K562 (cell line): Measurements from ENCODE around the gene EXOG. TPM values are rescaled to one million over a fixed set of nuclear protein-coding genes. Genes with fewer than 3 reads are reported as not detected.

Source experiments
- ATAC-seq: fragments of 200-7000 bp; cut with Tn5 transposase; 3 replicates; pipeline ENCODE4 v1.9.1; 2020; ENCODE audit warnings: moderate library complexity
- BruUV-seq: library from RNA; stranded (reverse); fragments of 400-500 nt; replicated peaks from 2 replicates; lab custom pipeline; 2021; lab: Mats Ljungman, UMichigan
- CTCF ChIA-PET: fragments of 300-600 bp; formaldehyde crosslinking; extraction: SDS; loops from one replicate; lab custom pipeline; 2021; ENCODE audit warnings: low intra/inter-chr PET ratio; lab: Yijun Ruan, JAX
- POLR2A ChIA-PET: fragments of 300-600, 350-650 bp; sonication (Branson Sonifier 250); formaldehyde crosslinking; extraction: SDS; loops from one replicate; lab custom pipeline; 2021; ENCODE audit warnings: antibody characterized with exemption, inconsistent platforms; lab: Yijun Ruan, JAX
- DNase-seq, 4 experiments: peaks; one replicate each; pipeline versions ENCODE4 v3.0.0 to v3.0.0-alpha.2; 2011 to 2018; ENCODE audit warnings: low spot score in 3 of 4, mixed read lengths in 3 of 4; ENCODE audit errors: extremely low read depth in 1 of 4
- FAIRE-seq: peaks from 2 replicates; lab custom pipeline; 2011; peaks lifted over from hg19 to GRCh38; lab: Jason Lieb, UNC
- H2AFZ ChIP-seq: 2 replicates; pipeline ENCODE4 v1.6.0; 2011; ENCODE audit warnings: low read depth, low read length, control low read depth, inconsistent platforms
- H3K27ac ChIP-seq: fragments of 200-600 bp; 3 replicates; pipeline ENCODE4 v1.8.0; 2011; ENCODE audit warnings: low read depth, mild to moderate bottlenecking, control low read depth, inconsistent platforms, low read length, moderate library complexity, mixed read lengths; ENCODE audit errors: extremely low read depth
- H3K27me3 ChIP-seq, 2 experiments: fragments of 300-600 bp in 1 of 2; 2 replicates in 1 of 2; 3 replicates in 1 of 2; pipeline versions ENCODE4 v1.6.0 to v1.8.0; 2011; ENCODE audit warnings: inconsistent platforms in 2 of 2, low read length in 2 of 2, mild to moderate bottlenecking in 1 of 2, mixed read lengths in 1 of 2, moderate library complexity in 1 of 2; ENCODE audit not compliant: control insufficient read depth in 2 of 2, insufficient read depth in 2 of 2
- H3K36me3 ChIP-seq: fragments of 300-600 bp; 3 replicates; pipeline ENCODE4 v1.8.0; 2011; ENCODE audit warnings: mild to moderate bottlenecking, low read length, inconsistent platforms; ENCODE audit not compliant: control insufficient read depth, insufficient read depth
- H3K4me1 ChIP-seq, 2 experiments: fragments of 200-600 bp in 1 of 2; replicated peaks in 1 of 2; 2 replicates in 1 of 2; 3 replicates in 1 of 2; pipeline versions ENCODE4 v1.5.1 to v1.8.0; 2011; ENCODE audit warnings: inconsistent platforms in 2 of 2, low read length in 2 of 2, mild to moderate bottlenecking in 1 of 2, mixed read lengths in 1 of 2, moderate library complexity in 1 of 2; ENCODE audit not compliant: control insufficient read depth in 2 of 2, insufficient read depth in 2 of 2
- H3K4me2 ChIP-seq: 2 replicates; pipeline ENCODE4 v1.6.1; 2011; ENCODE audit warnings: low read length, control low read depth, inconsistent platforms, mixed read lengths; ENCODE audit not compliant: insufficient read depth
- H3K4me3 ChIP-seq: fragments of 200-600 bp; sonication (generic), shearing (Covaris generic); 2 replicates; pipeline ENCODE4 v1.5.1; 2016; ENCODE audit warnings: control low read depth, inconsistent platforms
- H3K79me2 ChIP-seq: fragments of 200-600 bp; 3 replicates; pipeline ENCODE4 v1.8.0; 2011; ENCODE audit warnings: low read length, inconsistent platforms; ENCODE audit not compliant: control insufficient read depth, insufficient read depth
- H3K9ac ChIP-seq, 2 experiments: 2 replicates each; pipeline versions ENCODE4 v1.6.0 to v1.6.1; 2011; ENCODE audit warnings: low read depth in 2 of 2, low read length in 2 of 2, control low read depth in 1 of 2, inconsistent platforms in 1 of 2, mild to moderate bottlenecking in 1 of 2, mixed read lengths in 1 of 2; ENCODE audit not compliant: insufficient read depth in 1 of 2
- H3K9me1 ChIP-seq: one replicate; pipeline ENCODE4 v1.6.0; 2011; ENCODE audit warnings: inconsistent platforms, mild to moderate bottlenecking, low read length, moderate library complexity; ENCODE audit not compliant: control insufficient read depth, insufficient read depth
- H3K9me3 ChIP-seq: replicated peaks from 2 replicates; pipeline ENCODE4 v1.5.1; 2011; ENCODE audit warnings: low read depth, low read length, inconsistent platforms; ENCODE audit not compliant: control insufficient read depth, insufficient read depth
- H4K20me1 ChIP-seq: replicated peaks from 2 replicates; pipeline ENCODE4 v1.6.1; 2011; ENCODE audit warnings: low read length, inconsistent platforms, mixed read lengths; ENCODE audit not compliant: control insufficient read depth, insufficient read depth
- JUNB ChIP-seq: fragments of 450-650 bp; formaldehyde crosslinking; conservative IDR thresholded peaks from 2 replicates; pipeline ENCODE4 v1.4.0; 2020; ENCODE audit warnings: mild to moderate bottlenecking
- L3MBTL2 ChIP-seq: fragments of 450-650 bp; IDR thresholded peaks from 2 replicates; pipeline ENCODE4 v1.6.1; 2016; ENCODE audit warnings: mild to moderate bottlenecking, moderate library complexity
- NFE2 ChIP-seq: IDR thresholded peaks from 2 replicates; pipeline ENCODE4 v1.6.1; 2014; ENCODE audit warnings: antibody characterized with exemption, low read depth
- SRSF9 ChIP-seq: fragments of 200-400 bp; formaldehyde crosslinking; IDR thresholded peaks from 2 replicates; pipeline ENCODE4 v1.6.1; 2017; ENCODE audit warnings: low read depth, low read length, borderline replicate concordance
- WGBS: fragments of 100-300 bp; shearing (Covaris generic); methylation state at CpG from one replicate; pipeline ENCODE4 v1.1.6; 2016; ENCODE audit warnings: low coverage, mixed read lengths; ENCODE audit not compliant: insufficient coverage; ENCODE audit errors: missing lambda C conversion rate; 5-methylcytosine and 5-hydroxymethylcytosine counted together
- in situ Hi-C: fragments of 300-500 bp; cut with MboI; formaldehyde crosslinking; loops from 4 replicates; pipeline ENCODE4 v1.15.0; 2018; ENCODE audit warnings: inconsistent platforms, mixed read lengths
- intact Hi-C: fragments of 100-400 bp; cut with micrococcal nuclease; formaldehyde crosslinking; loops from 2 replicates; pipeline ENCODE4 v1.14.2; 2022
- polyA plus RNA-seq, 8 experiments: library from polyadenylated mRNA; depleted of rRNA in 4 of 8; stranded (reverse) in 5 of 8; unstranded in 3 of 8; fragments of >200 nt; fragmentation: Nextera tagmentation in 2 of 8; fragmentation: Illumina TruSeq in 1 of 8; extraction: Ambion mirVana in 2 of 8; extraction: Trizol in 1 of 8; gene quantifications; 2 replicates each; pipeline versions ENCODE4 v1.2.1 to v1.2.3, GENCODE V29; 2011 to 2014; ENCODE audit warnings: inconsistent platforms in 1 of 8, missing spikeins in 1 of 8
- total RNA-seq, 7 experiments: library from RNA; depleted of rRNA in 6 of 7; stranded (reverse); fragments of >200 nt in 6 of 7; fragmentation: Illumina TruSeq in 2 of 7; extraction: Trizol in 2 of 7; gene quantifications; 2 replicates each; pipeline versions ENCODE4 v1.2.1 to v1.2.3, GENCODE V29; 2011 to 2021; ENCODE audit warnings: low replicate concordance in 1 of 7
- TF ChIP-seq, protein P1 (sequence below): fragments of 450-650 bp; IDR thresholded peaks from 2 replicates; pipeline ENCODE4 v1.6.1; 2016; ENCODE audit warnings: antibody characterized with exemption

The EXOG gene
- total and polyA plus RNA-seq, 9 of the 15 experiments (the other 6 are each of a cell fraction or from before 2014, with no cell fraction given): 10.8 to 21.7 (median 14.8) TPM

DNA sequence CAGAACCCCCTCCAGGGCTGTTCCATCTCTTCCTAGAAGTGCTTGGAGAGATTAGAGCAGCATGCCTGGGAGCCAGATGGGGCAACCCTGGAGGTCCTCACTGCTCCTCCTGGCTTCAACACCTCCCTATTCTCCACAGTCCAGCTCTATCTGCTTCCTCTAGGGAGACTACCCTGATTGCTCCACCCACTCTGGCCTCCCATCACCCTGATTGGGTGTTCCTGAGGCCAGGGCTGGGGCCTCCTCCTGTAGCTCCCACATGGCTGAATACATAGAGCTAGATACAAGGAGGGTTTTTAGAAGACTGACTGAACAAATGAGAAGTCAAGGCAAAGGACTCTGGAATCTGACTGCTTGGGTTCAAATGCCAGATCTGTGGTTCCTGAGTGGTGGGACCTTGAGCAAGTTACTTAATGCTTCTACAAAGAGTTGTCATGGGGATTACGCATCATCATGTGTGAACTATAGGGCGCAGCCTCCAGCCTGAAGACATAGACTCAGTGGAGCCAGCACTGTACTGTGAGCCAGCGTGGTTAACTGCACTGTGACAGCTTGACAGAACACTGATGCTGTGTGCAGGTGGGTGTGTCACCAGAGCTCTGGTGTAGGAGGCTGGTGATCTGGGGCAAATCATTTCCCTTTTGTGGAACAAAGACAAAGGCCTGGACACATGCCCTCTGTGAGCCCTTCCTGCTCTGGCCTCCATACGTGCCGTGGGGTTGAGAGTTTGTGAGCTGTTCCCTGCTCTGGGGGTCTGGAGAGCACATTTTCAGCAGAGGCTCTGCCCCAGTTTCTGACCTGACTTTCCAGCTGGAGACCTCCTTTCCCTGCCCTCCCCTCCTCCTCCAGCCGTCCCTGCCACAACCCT is 78.5 kb downstream of the EXOG start:
- FAIRE-seq: no peak
- TF ChIP-seq L3MBTL2 (no peak), SRSF9 (no peak), JUNB (CRISPR knock-in tag) (no peak), NFE2 (no peak)
- TF ChIP-seq, protein P1, sequence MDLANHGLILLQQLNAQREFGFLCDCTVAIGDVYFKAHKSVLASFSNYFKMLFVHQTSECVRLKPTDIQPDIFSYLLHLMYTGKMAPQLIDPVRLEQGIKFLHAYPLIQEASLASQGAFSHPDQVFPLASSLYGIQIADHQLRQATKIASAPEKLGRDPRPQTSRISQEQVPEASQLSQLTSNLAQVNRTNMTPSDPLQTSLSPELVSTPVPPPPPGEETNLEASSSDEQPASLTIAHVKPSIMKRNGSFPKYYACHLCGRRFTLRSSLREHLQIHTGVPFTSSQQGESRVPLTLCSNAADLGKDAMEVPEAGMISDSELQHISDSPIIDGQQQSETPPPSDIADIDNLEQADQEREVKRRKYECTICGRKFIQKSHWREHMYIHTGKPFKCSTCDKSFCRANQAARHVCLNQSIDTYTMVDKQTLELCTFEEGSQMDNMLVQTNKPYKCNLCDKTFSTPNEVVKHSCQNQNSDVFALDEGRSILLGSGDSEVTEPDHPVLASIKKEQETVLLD: no peak
- POLR2A ChIA-PET: interaction anchor here (0.6 kb wide), 1 partner anchor 12 kb away, joined by 3 read pairs; no protein-coding TSS in a partner anchor
- H3K27ac ChIP-seq: no peak overlapping the region
- ATAC-seq: peak; percentile 53
- no peak overlapping the region for H3K4me2 ChIP-seq
- 1% methylated on average over 6 of the region's 6 CpGs for WGBS
- H4K20me1 ChIP-seq: peaks cover 4% of the 10 kb centered on the region; the same call in 1 of the 2 replicates
- CTCF ChIA-PET: no interaction called here
- peaks cover 7 to 51% of the 10 kb centered on the region in 2 experiments for H3K27me3 ChIP-seq
- no peak overlapping the region for H3K9ac ChIP-seq
- no TSS peak for BruUV-seq
- no peaks in the 10 kb centered on the region for H3K9me3 ChIP-seq
- no peaks in the 10 kb centered on the region for H3K9me1 ChIP-seq
- intact Hi-C loops: no loop called here
- peaks cover 0 to 6% of the 10 kb centered on the region in 2 experiments; a peak in 1 of 5 replicates for H3K4me1 ChIP-seq
- H2AFZ ChIP-seq: no peak overlapping the region
- peak in 1 of 4 experiments; percentile 32 for DNase-seq
- H3K36me3 ChIP-seq: no peaks in the 10 kb centered on the region
- H3K4me3 ChIP-seq: no peak overlapping the region
- H3K79me2 ChIP-seq: no peaks in the 10 kb centered on the region
- in situ Hi-C loops: no loop called here
